SK-N-MC (cell line): ENCODE results near the gene ARSG.
"Not testable (repeated sequence)": the region's sequence is repeated elsewhere in the genome, so short reads cannot be mapped to it uniquely, and the experiment has no call there.

Experiments
- DNase-seq: peaks from one replicate; pipeline ENCODE4 v3.0.0-alpha.2; 2011; ENCODE audit warnings: low read depth, low spot score
- H3K27ac ChIP-seq: fragments of 200-600 bp; sonication (generic); 2 replicates; pipeline ENCODE4 v1.5.1; 2016; ENCODE audit warnings: mixed run types
- H3K36me3 ChIP-seq: fragments of 200-600 bp; sonication (generic); 2 replicates; pipeline ENCODE4 v1.6.1; 2017; ENCODE audit warnings: antibody characterized with exemption, low read length, mixed read lengths; ENCODE audit not compliant: insufficient read depth
- H3K4me3 ChIP-seq: fragments of 200-600 bp; sonication (generic); 2 replicates; pipeline ENCODE4 v1.5.1; 2016
- H3K9ac ChIP-seq: fragments of 200-600 bp; sonication (generic); 2 replicates; pipeline ENCODE4 v1.8.0; 2017; ENCODE audit warnings: mixed run types, mixed read lengths; ENCODE audit not compliant: insufficient read length
- H3K9me3 ChIP-seq: fragments of 200-600 bp; sonication (generic); 2 replicates; pipeline ENCODE4 v1.6.1; 2017; ENCODE audit warnings: low read depth, mild to moderate bottlenecking, antibody characterized with exemption, low read length, moderate library complexity, mixed read lengths
- EZH2 ChIP-seq: fragments of 200-600 bp; sonication (generic); IDR thresholded peaks from one replicate; pipeline ENCODE4 v1.6.1; 2017; ENCODE audit warnings: antibody characterized with exemption
- FOXP2 ChIP-seq: optimal IDR thresholded peaks from 2 replicates; pipeline ENCODE3; 2011; ENCODE audit warnings: mild to moderate bottlenecking, moderate library complexity; ENCODE audit not compliant: insufficient read depth; ENCODE audit errors: extremely low read length, control extremely low read depth
- POLR2AphosphoS5 ChIP-seq: IDR thresholded peaks from 2 replicates; pipeline ENCODE4 v1.6.1; 2012; ENCODE audit warnings: mild to moderate bottlenecking, low read depth, low read length, borderline replicate concordance

ARSG gene

GRCh38 chr17:68255731-68256538 lies 35.4 kb upstream of the ARSG start:
- H3K4me3 ChIP-seq = no peak overlapping the region
- DNase-seq = no peak
- H3K36me3 ChIP-seq = peaks cover 9% of the 10 kb centered on the region; the same call in 1 of the 2 replicates
- TF ChIP-seq EZH2 = no peak
- H3K9ac ChIP-seq = no peak overlapping the region
- no peaks in the 10 kb centered on the region for H3K9me3 ChIP-seq
- H3K27ac ChIP-seq = no peak overlapping the region

- not testable (repeated sequence) for H3K9ac ChIP-seq, H3K27ac ChIP-seq, H3K36me3 ChIP-seq, H3K4me3 ChIP-seq, DNase-seq, H3K9me3 ChIP-seq
Measured at GRCh38 chr17:68256701-68257100, 34.6 kb upstream of the ARSG start.

- DNase-seq = no peak
- TF ChIP-seq POLR2AphosphoS5 (no peak), EZH2 (no peak), FOXP2 (no peak)
- H3K36me3 ChIP-seq = peaks cover 4% of the 10 kb centered on the region; the same call in 1 of the 2 replicates
Measured at GRCh38 chr17:68257934-68258333, 33.4 kb upstream of the ARSG start.

GRCh38 chr17:68258890-68259647 lies 32.2 kb upstream of the ARSG start:
- not testable (repeated sequence) for H3K9me3 ChIP-seq, H3K4me3 ChIP-seq, H3K36me3 ChIP-seq, H3K27ac ChIP-seq, DNase-seq
- H3K9ac ChIP-seq = peak overlapping the region; percentile 41

More at GRCh38 chr17:68257934-68258333, 33.4 kb upstream of the ARSG start:
- Histone ChIP-seq H3K4me3 (no peak overlapping the region), H3K9me3 (no peaks in the 10 kb centered on the region), H3K27ac (no peak overlapping the region), H3K9ac (no peak overlapping the region)

- not testable (repeated sequence) for H3K4me3 ChIP-seq, H3K9ac ChIP-seq, H3K36me3 ChIP-seq, H3K27ac ChIP-seq, DNase-seq, H3K9me3 ChIP-seq
Measured at GRCh38 chr17:68259648-68259951, 31.7 kb upstream of the ARSG start.

- DNase-seq = no peak
- TF ChIP-seq FOXP2 = no peak
- TF ChIP-seq POLR2AphosphoS5 = no peak
- no peak for TF ChIP-seq EZH2
- no peak overlapping the region for H3K27ac ChIP-seq
Measured at GRCh38 chr17:68260051-68260762, 31.1 kb upstream of the ARSG start.

GRCh38 chr17:68262467-68262866 lies 28.8 kb upstream of the ARSG start:
- H3K9ac ChIP-seq, DNase-seq, H3K27ac ChIP-seq, H3K4me3 ChIP-seq, H3K36me3 ChIP-seq, H3K9me3 ChIP-seq: not testable (repeated sequence)

More at GRCh38 chr17:68260051-68260762, 31.1 kb upstream of the ARSG start:
- H3K4me3 ChIP-seq = no peak overlapping the region
- no peaks in the 10 kb centered on the region for H3K9me3 ChIP-seq
- H3K36me3 ChIP-seq = no peaks in the 10 kb centered on the region; the same call in 1 of the 2 replicates
- H3K9ac ChIP-seq = no peak overlapping the region

GRCh38 chr17:68263101-68263681 lies 28.1 kb upstream of the ARSG start:
- H3K9me3 ChIP-seq, H3K36me3 ChIP-seq, DNase-seq, H3K9ac ChIP-seq, H3K4me3 ChIP-seq, H3K27ac ChIP-seq: not testable (repeated sequence)

- DNase-seq, H3K9ac ChIP-seq, H3K27ac ChIP-seq, H3K4me3 ChIP-seq, H3K9me3 ChIP-seq, H3K36me3 ChIP-seq: not testable (repeated sequence)
Measured at GRCh38 chr17:68265833-68266232, 25.5 kb upstream of the ARSG start.
